K562 (cell line): Measurements from ENCODE around the gene STX1A. TPM values are rescaled to one million over a fixed set of nuclear protein-coding genes. Genes with fewer than 3 reads are reported as not detected.
A peak's percentile ranks its signal among the peaks of the same experiment; 100 is the strongest.

Source experiments
- FOSL1 ChIP-seq: fragments of 200-800 bp; sonication (Bioruptor generic); conservative IDR thresholded peaks from 2 replicates; pipeline ENCODE4 v1.6.1; 2016; ENCODE audit warnings: missing genetic modification characterization, missing compliant biosample characterization
- FOXJ2 ChIP-seq: fragments of 200-800 bp; sonication (Bioruptor generic); IDR thresholded peaks from 2 replicates; pipeline ENCODE4 v1.6.1; 2016; ENCODE audit warnings: missing genetic modification characterization, missing compliant biosample characterization
- HDAC2 ChIP-seq: fragments of 450-650 bp; IDR thresholded peaks from 2 replicates; pipeline ENCODE4 v1.6.1; 2016; ENCODE audit warnings: mild to moderate bottlenecking
- HMGN3 ChIP-seq: IDR thresholded peaks from 2 replicates; pipeline ENCODE4 v1.6.1; 2011; ENCODE audit warnings: borderline replicate concordance, low read depth, mild to moderate bottlenecking, mixed read lengths, low read length; ENCODE audit not compliant: insufficient read length; ENCODE audit errors: extremely low read depth
- HNRNPL ChIP-seq: fragments of 200-400 bp; formaldehyde crosslinking; IDR thresholded peaks from 2 replicates; pipeline ENCODE4 v1.6.1; 2017; ENCODE audit warnings: low read depth, mild to moderate bottlenecking, low read length
- JUN ChIP-seq, 2 experiments: sonication (generic) in 1 of 2; formaldehyde crosslinking in 1 of 2; IDR thresholded peaks; 2 replicates each; pipeline versions ENCODE4 v1.6.1 to v1.8.0; 2012 to 2022; ENCODE audit warnings: borderline replicate concordance in 2 of 2, mild to moderate bottlenecking in 2 of 2, improper control_type of control experiment in 1 of 2, low read depth in 1 of 2, low read length in 1 of 2, missing genetic modification reagents in 1 of 2
- NBN ChIP-seq: fragments of 450-650 bp; IDR thresholded peaks from 2 replicates; pipeline ENCODE4 v1.6.1; 2016; ENCODE audit warnings: low read depth, mild to moderate bottlenecking
- NELFE ChIP-seq: IDR thresholded peaks from 2 replicates; pipeline ENCODE4 v1.6.1; 2011; ENCODE audit warnings: mild to moderate bottlenecking; ENCODE audit not compliant: insufficient read depth, insufficient read length
- PHF20 ChIP-seq: fragments of 450-650 bp; IDR thresholded peaks from 2 replicates; pipeline ENCODE4 v1.6.1; 2018; ENCODE audit not compliant: partially characterized antibody
- PKNOX1 ChIP-seq: fragments of 450-650 bp; IDR thresholded peaks from 2 replicates; pipeline ENCODE4 v1.6.1; 2016
- RNF219 ChIP-seq: fragments of 250-450 bp; sonication (Bioruptor Pico); IDR thresholded peaks from 2 replicates; pipeline ENCODE4 v1.5.0; 2022; ENCODE audit warnings: mild to moderate bottlenecking
- SIN3B ChIP-seq: fragments of 450-650 bp; IDR thresholded peaks from 2 replicates; pipeline ENCODE4 v1.6.1; 2017; ENCODE audit warnings: low read depth, mild to moderate bottlenecking, moderate library complexity
- STAG1 ChIP-seq: sonication (generic); formaldehyde crosslinking; IDR thresholded peaks from 2 replicates; pipeline ENCODE4 v1.5.0; 2020; ENCODE audit warnings: missing genetic modification reagents, borderline replicate concordance
- TAF1 ChIP-seq: IDR thresholded peaks from 2 replicates; pipeline ENCODE4 v1.6.1; 2011; ENCODE audit warnings: mild to moderate bottlenecking, low read length, moderate library complexity; ENCODE audit not compliant: insufficient read depth, control insufficient read depth, severe bottlenecking; ENCODE audit errors: extremely low read depth
- THAP12 ChIP-seq: fragments of 250-450 bp; sonication (Bioruptor Pico); IDR thresholded peaks from 2 replicates; pipeline ENCODE4 v1.9.0; 2021; ENCODE audit warnings: mild to moderate bottlenecking, inconsistent platforms
- THAP7 ChIP-seq: fragments of 250-450 bp; sonication (Bioruptor Pico); IDR thresholded peaks from 2 replicates; pipeline ENCODE4 v1.5.0; 2021
- ZNF512 ChIP-seq: IDR thresholded peaks from 2 replicates; pipeline ENCODE4 v1.6.1; 2016; ENCODE audit warnings: missing genetic modification characterization, missing compliant biosample characterization
- polyA plus RNA-seq, 8 experiments: library from polyadenylated mRNA; depleted of rRNA in 4 of 8; stranded (reverse) in 5 of 8; unstranded in 3 of 8; fragments of >200 nt; fragmentation: Nextera tagmentation in 2 of 8; fragmentation: Illumina TruSeq in 1 of 8; extraction: Ambion mirVana in 2 of 8; extraction: Trizol in 1 of 8; gene quantifications; 2 replicates each; pipeline versions ENCODE4 v1.2.1 to v1.2.3, GENCODE V29; 2011 to 2014; ENCODE audit warnings: inconsistent platforms in 1 of 8, missing spikeins in 1 of 8
- total RNA-seq, 7 experiments: library from RNA; depleted of rRNA in 6 of 7; stranded (reverse); fragments of >200 nt in 6 of 7; fragmentation: Illumina TruSeq in 2 of 7; extraction: Trizol in 2 of 7; gene quantifications; 2 replicates each; pipeline versions ENCODE4 v1.2.1 to v1.2.3, GENCODE V29; 2011 to 2021; ENCODE audit warnings: low replicate concordance in 1 of 7

The STX1A gene
- total and polyA plus RNA-seq, 9 of the 15 experiments (the other 6 are each of a cell fraction or from before 2014, with no cell fraction given), result 0.04 to 15.1 (median 6.3) TPM

- TF ChIP-seq SIN3B, result peak; percentile 97
- 0 out of 2 replicates have a peak, but pooled peaks have one; percentile 59 for TF ChIP-seq HNRNPL
- no peak for TF ChIP-seq FOXJ2 (tag)
- peak; percentile 78 for TF ChIP-seq HMGN3
- peak; percentile 61; the same call in 1 of the 2 replicates for TF ChIP-seq PKNOX1
- peak; percentile 41; the same call in 1 of the 2 replicates for TF ChIP-seq FOSL1 (tag)
- peak; percentile 59 for TF ChIP-seq JUN (IDR thresholded peaks at IDR 0.05; ENCODE audit: borderline replicate concordance, low read depth, low read length)
- TF ChIP-seq JUN (CRISPR knock-in tag; IDR thresholded peaks at IDR 0.05; ENCODE audit: borderline replicate concordance), result no peak
- TF ChIP-seq THAP7, result 0 out of 2 replicates have a peak, but pooled peaks have one; percentile 62
- TF ChIP-seq ZNF512 (tag), result no peak
- no peak for TF ChIP-seq RNF219 (CRISPR knock-in tag)
- peak; percentile 72; the same call in 1 of the 2 replicates for TF ChIP-seq NBN
- TF ChIP-seq TAF1, result peak; percentile 97
- peak; percentile 79 for TF ChIP-seq NELFE
- TF ChIP-seq HDAC2, result peak; percentile 78; the same call in 1 of the 2 replicates
- TF ChIP-seq THAP12 (CRISPR knock-in tag), result 0 out of 2 replicates have a peak, but pooled peaks have one; percentile 62
- peak; percentile 91 for TF ChIP-seq PHF20
- peak; percentile 57; the same call in 1 of the 2 replicates for TF ChIP-seq STAG1 (CRISPR knock-in tag)
Measured at GRCh38 chr7:73683056-73683787, 36.2 kb downstream of the STX1A start, which contains the start of the genes BUD23 and DNAJC30 (continued).
